HepG2 (cell line): ENCODE measurements around the gene DENND5B.

Experiments
- GLI4 ChIP-seq: sonication (generic); formaldehyde crosslinking; IDR thresholded peaks from 2 replicates; pipeline ENCODE4 v1.5.1; 2020; ENCODE audit warnings: missing genetic modification reagents, mild to moderate bottlenecking, moderate library complexity, borderline replicate concordance
- HHEX ChIP-seq: IDR thresholded peaks from 2 replicates; pipeline ENCODE4 v1.6.1; 2016; ENCODE audit warnings: control low read depth
- KAT8 ChIP-seq: IDR thresholded peaks from 2 replicates; pipeline ENCODE4 v1.6.1; 2016; ENCODE audit warnings: missing genetic modification reagents, missing compliant biosample characterization
- NONO ChIP-seq, 2 experiments: fragments of 450-650 bp in 1 of 2; sonication (generic) in 1 of 2; formaldehyde crosslinking in 1 of 2; IDR thresholded peaks in 1 of 2; conservative IDR thresholded peaks in 1 of 2; 2 replicates each; pipeline versions ENCODE4 v1.6.1 to v1.8.0; 2017 to 2022; ENCODE audit warnings: mild to moderate bottlenecking in 1 of 2, missing genetic modification reagents in 1 of 2, moderate library complexity in 1 of 2
- POLR2AphosphoS2 ChIP-seq: IDR thresholded peaks from 2 replicates; pipeline ENCODE4 v1.6.1; 2011; ENCODE audit warnings: low read depth, low read length, improper control_type of control experiment
- SMC3 ChIP-seq: IDR thresholded peaks from 2 replicates; pipeline ENCODE4 v1.6.1; 2011; ENCODE audit warnings: low read length, improper control_type of control experiment
- THYN1 ChIP-seq: sonication (generic); formaldehyde crosslinking; IDR thresholded peaks from 2 replicates; pipeline ENCODE4 v1.8.1; 2023; ENCODE audit warnings: low read depth, mild to moderate bottlenecking, moderate library complexity, missing genetic modification reagents, borderline replicate concordance
- ZBTB4 ChIP-seq: sonication (generic); formaldehyde crosslinking; IDR thresholded peaks from 2 replicates; pipeline ENCODE4 v1.4.0; 2020; ENCODE audit warnings: missing genetic modification reagents, mild to moderate bottlenecking, borderline replicate concordance
- ZNF264 ChIP-seq: sonication (generic); formaldehyde crosslinking; IDR thresholded peaks from 2 replicates; pipeline ENCODE4 v1.4.0; 2020; ENCODE audit warnings: missing genetic modification reagents
- ZNF383 ChIP-seq: sonication (generic); formaldehyde crosslinking; IDR thresholded peaks from 2 replicates; pipeline ENCODE4 v1.4.0; 2020; ENCODE audit warnings: missing genetic modification reagents, mild to moderate bottlenecking, borderline replicate concordance
- TF ChIP-seq, protein P1 (sequence below): sonication (generic); formaldehyde crosslinking; IDR thresholded peaks from 2 replicates; pipeline ENCODE4 v1.5.0; 2020; ENCODE audit warnings: mild to moderate bottlenecking, missing genetic modification reagents, moderate library complexity
- TF ChIP-seq, protein P2 (sequence below): sonication (generic); formaldehyde crosslinking; IDR thresholded peaks from 2 replicates; pipeline ENCODE4 v1.4.0; 2020; ENCODE audit warnings: low read depth, mild to moderate bottlenecking, missing genetic modification reagents

DNA sequence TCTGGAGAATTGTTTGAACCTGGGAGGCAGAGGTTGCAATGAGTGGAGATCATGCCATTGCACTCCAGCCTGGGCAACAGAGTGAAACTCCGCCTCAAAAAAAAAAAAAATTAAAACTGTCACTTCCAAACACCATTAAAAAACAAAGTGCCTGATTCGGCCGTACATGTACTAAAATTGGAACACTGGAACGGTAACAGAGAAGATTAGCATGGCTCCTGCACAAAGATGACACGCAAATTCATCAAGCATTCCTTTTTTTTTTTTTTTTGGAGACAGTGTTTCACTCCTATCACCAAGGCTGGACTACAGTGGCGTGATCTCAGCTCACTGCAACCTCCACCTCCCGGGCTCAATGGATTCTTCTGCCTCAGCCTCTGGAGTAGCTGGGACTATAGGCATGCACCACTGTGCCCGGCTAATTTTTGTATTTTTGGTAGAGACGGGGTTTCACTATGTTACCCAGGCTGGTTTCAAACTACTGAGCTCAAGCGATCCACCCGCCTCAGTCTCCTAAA, 224.8 kb downstream of the DENND5B start:
- TF ChIP-seq ZBTB4 (CRISPR knock-in tag) (no peak), POLR2AphosphoS2 (no peak), KAT8 (no peak), HHEX (CRISPR knock-in tag) (no peak), GLI4 (CRISPR knock-in tag) (no peak), ZNF383 (CRISPR knock-in tag) (no peak), NONO (IDR thresholded peaks at IDR 0.05) (no peak), NONO (CRISPR knock-in tag; conservative IDR thresholded peaks at IDR 0.05) (no peak), THYN1 (CRISPR knock-in tag) (no peak), ZNF264 (CRISPR knock-in tag) (no peak), SMC3 (no peak)
- TF ChIP-seq, protein P1, sequence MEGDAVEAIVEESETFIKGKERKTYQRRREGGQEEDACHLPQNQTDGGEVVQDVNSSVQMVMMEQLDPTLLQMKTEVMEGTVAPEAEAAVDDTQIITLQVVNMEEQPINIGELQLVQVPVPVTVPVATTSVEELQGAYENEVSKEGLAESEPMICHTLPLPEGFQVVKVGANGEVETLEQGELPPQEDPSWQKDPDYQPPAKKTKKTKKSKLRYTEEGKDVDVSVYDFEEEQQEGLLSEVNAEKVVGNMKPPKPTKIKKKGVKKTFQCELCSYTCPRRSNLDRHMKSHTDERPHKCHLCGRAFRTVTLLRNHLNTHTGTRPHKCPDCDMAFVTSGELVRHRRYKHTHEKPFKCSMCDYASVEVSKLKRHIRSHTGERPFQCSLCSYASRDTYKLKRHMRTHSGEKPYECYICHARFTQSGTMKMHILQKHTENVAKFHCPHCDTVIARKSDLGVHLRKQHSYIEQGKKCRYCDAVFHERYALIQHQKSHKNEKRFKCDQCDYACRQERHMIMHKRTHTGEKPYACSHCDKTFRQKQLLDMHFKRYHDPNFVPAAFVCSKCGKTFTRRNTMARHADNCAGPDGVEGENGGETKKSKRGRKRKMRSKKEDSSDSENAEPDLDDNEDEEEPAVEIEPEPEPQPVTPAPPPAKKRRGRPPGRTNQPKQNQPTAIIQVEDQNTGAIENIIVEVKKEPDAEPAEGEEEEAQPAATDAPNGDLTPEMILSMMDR, result no peak
- TF ChIP-seq, protein P2, sequence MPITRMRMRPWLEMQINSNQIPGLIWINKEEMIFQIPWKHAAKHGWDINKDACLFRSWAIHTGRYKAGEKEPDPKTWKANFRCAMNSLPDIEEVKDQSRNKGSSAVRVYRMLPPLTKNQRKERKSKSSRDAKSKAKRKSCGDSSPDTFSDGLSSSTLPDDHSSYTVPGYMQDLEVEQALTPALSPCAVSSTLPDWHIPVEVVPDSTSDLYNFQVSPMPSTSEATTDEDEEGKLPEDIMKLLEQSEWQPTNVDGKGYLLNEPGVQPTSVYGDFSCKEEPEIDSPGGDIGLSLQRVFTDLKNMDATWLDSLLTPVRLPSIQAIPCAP, result no peak
